LNCAP (cell line): ENCODE results near the gene MKKS.

Experiments used
- TF ChIP-seq, protein P1 (sequence below): fragments of 450-650 bp; IDR thresholded peaks from 2 replicates; pipeline ENCODE4 v1.5.1; 2017; ENCODE audit warnings: mild to moderate bottlenecking

Gene MKKS

DNA sequence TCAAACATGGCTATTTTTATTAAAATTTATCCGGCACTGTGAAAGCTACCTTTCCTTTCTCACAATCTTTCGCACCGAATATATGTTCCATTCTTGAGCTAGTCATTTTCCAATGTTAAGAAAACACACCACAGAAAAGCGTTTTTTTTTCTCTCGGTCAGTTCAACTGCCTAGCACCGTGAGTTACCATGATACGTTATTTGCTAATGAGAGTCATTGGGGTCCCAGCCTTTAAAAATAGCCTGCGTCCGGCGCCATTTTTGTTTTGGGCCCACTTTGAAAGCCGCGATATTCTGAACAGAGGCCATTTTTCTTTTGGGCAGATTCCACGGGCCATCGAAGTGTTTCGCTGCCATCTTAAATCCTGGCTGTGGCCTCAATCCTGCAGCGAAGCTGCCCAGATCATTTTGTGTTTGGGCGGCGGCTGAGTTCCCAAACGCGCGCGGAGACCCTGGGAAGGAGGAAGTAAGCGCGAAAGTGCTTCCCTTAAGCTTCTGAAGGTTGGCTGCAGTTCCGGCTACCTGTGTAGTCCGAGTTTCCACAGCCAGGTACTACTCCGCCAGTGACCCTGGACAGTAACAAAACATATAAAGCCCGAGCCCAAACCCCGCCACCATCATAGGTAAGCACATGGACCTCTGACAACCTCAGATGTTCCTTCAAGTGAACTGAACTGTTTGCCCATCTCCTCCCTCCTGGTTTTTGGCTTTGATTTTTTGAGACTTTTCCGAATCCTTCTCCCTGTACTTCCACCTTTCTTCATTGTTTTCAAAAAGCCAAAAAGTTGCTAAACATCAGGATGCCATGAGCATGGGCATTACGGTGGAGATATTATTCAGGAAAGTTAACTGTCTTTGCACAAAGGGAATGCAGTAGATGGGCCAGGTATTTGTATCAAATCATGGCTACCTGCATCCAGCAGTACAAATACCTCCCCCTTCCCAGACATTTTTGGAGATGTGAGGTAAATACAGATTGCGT is 1.1 kb upstream of the MKKS start, which contains the start of gene SLX4IP:
Gene SLX4IP (plus strand): TSS at position 474 of the 981 bp plus-strand sequence. CDS start 22,900 bp downstream, outside the sequence.
- TF ChIP-seq, protein P1, sequence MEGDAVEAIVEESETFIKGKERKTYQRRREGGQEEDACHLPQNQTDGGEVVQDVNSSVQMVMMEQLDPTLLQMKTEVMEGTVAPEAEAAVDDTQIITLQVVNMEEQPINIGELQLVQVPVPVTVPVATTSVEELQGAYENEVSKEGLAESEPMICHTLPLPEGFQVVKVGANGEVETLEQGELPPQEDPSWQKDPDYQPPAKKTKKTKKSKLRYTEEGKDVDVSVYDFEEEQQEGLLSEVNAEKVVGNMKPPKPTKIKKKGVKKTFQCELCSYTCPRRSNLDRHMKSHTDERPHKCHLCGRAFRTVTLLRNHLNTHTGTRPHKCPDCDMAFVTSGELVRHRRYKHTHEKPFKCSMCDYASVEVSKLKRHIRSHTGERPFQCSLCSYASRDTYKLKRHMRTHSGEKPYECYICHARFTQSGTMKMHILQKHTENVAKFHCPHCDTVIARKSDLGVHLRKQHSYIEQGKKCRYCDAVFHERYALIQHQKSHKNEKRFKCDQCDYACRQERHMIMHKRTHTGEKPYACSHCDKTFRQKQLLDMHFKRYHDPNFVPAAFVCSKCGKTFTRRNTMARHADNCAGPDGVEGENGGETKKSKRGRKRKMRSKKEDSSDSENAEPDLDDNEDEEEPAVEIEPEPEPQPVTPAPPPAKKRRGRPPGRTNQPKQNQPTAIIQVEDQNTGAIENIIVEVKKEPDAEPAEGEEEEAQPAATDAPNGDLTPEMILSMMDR: no peak

DNA sequence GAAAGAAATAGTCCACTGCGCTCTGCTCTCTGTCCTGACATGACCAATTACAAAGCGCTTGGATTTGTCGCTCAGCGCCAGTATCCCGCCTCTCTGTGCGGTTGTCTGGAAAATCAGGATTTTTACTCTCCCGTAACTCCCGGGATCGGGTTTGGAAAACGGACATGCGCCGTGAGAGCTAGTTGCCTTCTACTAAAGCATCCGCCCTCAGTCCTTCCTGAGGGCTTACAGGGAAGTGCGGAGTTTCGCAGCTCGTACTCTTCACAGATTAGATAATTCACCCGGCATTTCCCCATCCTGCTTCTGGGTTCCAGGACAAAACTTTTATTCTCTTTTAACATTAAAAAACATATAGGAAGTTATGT is 427 bp upstream of the MKKS start:
- TF ChIP-seq, protein P1: no peak

DNA sequence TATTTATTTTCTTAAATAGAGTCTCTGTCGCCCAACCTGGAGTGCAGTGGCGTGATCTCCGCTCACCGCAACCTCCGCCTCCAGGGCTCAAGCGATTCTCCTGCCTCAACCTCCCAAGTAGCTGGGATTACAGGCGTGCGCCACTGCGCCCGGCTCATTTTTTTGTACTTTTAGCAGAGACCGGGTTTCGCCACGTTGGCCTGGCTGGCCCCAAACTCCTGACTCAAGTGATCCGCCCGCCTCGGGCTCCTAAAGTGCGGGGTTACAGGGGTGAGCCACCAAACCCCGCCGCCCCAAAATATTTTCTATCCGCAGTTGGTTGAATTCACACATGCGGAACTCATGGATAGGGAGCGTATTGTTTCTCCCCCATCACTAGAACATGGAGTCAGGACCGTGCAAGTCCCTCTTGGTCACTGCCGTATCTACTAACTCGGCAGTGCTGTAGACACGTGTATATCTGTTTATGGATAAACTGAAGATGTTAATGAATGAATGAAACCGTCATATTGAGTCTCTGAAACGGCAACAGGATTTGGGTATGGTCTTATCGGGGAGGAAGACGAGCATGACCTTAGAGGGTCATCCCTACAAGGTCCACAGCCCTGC is 904 bp downstream of the MKKS start:
- TF ChIP-seq, protein P1: no peak

DNA sequence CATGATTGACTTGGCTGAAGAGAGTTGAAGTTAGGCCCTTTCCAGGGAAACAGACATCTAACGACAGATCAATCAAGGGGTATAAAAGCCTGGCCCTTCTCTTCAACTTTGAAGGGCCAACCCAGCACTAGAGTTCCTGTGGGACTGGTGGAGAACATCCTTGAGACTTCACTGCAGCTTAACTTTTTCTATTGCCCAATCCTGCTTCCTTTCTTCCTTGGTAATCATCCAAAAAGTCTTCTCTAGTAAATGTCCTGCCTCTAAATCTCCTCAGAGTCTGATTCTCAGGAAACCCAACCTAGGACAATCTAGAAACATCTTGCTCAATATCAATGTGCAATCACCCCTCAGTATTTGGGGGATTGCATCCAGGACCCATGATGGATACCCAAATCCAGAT is 1.9 kb downstream of the MKKS start:
- TF ChIP-seq, protein P1: no peak

DNA sequence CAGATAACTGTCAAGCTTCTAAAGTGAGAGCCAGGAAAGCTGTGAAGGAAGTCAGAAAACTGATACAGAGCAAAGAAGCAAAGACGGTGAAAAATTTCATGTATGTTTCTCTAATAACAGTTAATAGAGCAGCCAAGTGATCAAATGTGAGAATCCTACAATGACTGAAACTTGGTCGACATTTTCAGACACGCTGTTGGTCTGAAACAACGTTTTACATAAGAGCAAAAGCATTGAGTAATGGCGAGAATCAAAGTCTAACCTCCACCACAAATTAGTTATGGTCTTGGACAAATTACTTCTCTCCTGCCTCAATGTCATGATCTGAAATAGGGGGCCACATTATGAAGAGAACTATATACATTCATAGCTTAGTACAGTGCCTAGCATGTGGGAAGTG is 3.3 kb downstream of the MKKS start:
- TF ChIP-seq, protein P1: no peak

DNA sequence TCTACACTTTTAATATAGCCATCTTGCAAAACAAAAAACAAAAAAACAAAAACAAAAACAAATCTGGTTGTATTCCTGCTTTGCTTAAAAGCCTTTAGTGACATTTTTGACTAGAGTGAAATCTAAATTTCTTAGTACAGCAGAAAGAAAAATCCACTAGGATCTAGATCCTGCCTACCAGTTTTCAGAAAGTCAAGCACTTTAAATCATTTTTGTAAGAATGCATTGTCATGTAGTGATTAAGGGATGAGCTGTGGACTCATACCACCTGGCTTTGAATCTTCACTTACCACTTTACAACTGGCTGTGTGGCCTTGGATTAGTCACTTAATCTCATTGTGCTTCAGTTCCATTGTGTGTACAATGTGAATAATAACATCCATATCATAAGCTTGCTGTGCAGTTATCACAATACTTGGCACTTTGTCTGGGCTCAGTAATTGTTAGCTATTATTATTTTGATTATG is 4.0 kb downstream of the MKKS start:
- TF ChIP-seq, protein P1: no peak

DNA sequence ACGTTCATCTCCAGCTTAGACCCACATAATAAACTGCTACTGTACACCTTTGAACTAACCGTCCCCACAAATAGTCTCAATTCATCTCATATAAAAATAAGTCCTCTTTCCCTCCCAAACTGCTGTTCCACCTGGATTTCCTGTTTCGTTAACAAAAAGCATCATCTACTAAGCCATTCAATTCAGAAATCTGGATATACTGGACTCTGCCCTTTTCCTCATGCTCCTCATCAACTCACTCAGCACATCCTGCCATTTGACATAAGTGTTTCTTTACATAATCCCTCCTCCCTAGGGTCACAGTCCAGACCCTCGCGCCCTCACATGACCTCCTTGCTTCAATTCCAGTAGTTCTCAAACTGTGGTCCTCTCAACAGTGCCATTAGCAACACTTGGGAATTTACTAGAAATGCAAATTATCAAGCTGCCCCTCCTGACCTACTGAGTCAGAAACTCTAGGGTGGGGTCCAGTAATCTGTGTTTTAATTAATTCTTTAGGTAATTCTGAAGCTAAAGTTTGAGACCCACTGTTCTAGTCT is 4.5 kb downstream of the MKKS start:
- TF ChIP-seq, protein P1: no peak
